Tibial artery (tissue), 4 donors: ENCODE results near the gene KRT15.

Experiments used
- DNase-seq, 2 donors: peaks; one replicate each; pipeline ENCODE4 v3.0.0-alpha.2; 2019
- H3K27ac ChIP-seq, 2 donors: fragments of 200-600 bp; sonication (generic) in 1 of 2; 1 replicate in 1 of 2; 2 replicates in 1 of 2; pipeline ENCODE4 v1.5.1; 2018 to 2019; ENCODE audit warnings: mild to moderate bottlenecking in 1 of 2
- H3K27me3 ChIP-seq, 2 donors: fragments of 200-600 bp; sonication (generic) in 1 of 2; one replicate each; pipeline versions ENCODE4 v1.5.1 to v1.6.0; 2016 to 2019
- H3K36me3 ChIP-seq, 3 donors: fragments of 200-600 bp; sonication (generic) in 2 of 3; one replicate each; pipeline ENCODE4 v1.5.1; 2016 to 2019; ENCODE audit warnings: mild to moderate bottlenecking in 2 of 3
- H3K4me1 ChIP-seq, 4 donors: fragments of 200-600 bp; sonication (generic) in 2 of 4; 1 replicate in 3 of 4; 2 replicates in 1 of 4; pipeline ENCODE4 v1.5.1; 2016 to 2019
- H3K4me3 ChIP-seq, 2 donors: fragments of 200-600 bp; sonication (generic) in 1 of 2; 1 replicate in 1 of 2; 2 replicates in 1 of 2; pipeline ENCODE4 v1.5.1; 2018 to 2019; ENCODE audit warnings: mild to moderate bottlenecking in 2 of 2
- H3K9me3 ChIP-seq, 3 donors: fragments of 200-600 bp; sonication (generic) in 1 of 3; one replicate each; pipeline ENCODE4 v1.5.1; 2016 to 2019
- CTCF ChIP-seq, 2 experiments: fragments of 200-600 bp in 1 of 2; fragments of 450-650 bp in 1 of 2; IDR thresholded peaks; one replicate each; pipeline ENCODE4 v1.5.1; 2017 to 2019; ENCODE audit warnings: antibody characterized with exemption in 2 of 2, mild to moderate bottlenecking in 1 of 2, moderate library complexity in 1 of 2
- intact Hi-C: fragments of 100-400 bp; cut with DNase I; formaldehyde crosslinking; loops from one replicate; pipeline ENCODE4 v1.15.0; 2023; ENCODE audit warnings: low total_unique reads

The KRT15 gene

GRCh38 chr17:41505007-41505808 is 13.5 kb downstream of the KRT15 start, which contains the start of gene KRT13:
Gene KRT13, minus strand, starts transcription at chr17:41505612. Its CDS starts 62 bp downstream, at chr17:41505550.
- TF ChIP-seq CTCF (IDR thresholded peaks at IDR 0.05), result no peak
- no peak within 1 kb of the TSS for H3K27ac ChIP-seq
- H3K27me3 ChIP-seq, result peaks cover 0 to 5% of the 10 kb centered on the region in 2 donors
- H3K4me1 ChIP-seq, result no peaks in the 10 kb centered on the region
- H3K9me3 ChIP-seq, result no peaks in the 10 kb centered on the region
- intact Hi-C loops, result no loop called here
- no peak for DNase-seq
- H3K36me3 ChIP-seq, result no peaks in the 10 kb centered on the region
- H3K4me3 ChIP-seq, result no peak within 1 kb of the TSS

DNA sequence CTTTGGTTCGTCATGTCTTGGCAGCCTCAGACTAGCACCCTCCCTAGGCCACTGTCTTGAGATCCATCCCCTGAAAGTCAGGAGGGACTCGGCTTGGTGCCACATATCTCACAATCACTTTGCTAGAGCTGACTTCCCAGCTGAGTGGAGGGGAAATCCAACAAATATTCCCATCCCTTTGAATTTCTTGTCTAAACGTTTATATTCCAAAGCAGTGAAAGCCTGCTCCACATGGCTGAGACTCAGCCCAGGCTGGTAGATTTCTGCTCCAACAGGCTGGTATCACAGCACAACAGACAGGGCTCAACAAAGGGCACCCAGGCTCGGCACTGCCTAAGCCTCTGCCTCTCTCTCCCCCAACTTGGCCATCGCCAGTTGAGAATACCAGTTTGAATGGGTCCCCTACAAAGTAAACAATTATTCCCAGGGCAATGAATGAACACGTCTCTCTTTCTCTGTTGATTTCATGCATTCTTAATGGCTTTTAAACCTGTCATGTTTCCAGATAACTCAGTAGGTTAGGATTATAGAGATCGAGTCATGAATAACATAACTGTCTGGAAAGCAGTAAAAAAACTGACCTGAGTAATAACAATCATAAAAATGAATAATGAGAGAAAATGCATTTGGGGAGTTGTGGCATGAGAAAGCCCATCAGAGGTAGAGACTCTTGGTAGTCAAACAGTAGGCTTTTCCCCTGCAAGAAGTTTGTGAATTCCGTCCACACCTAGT is 14.3 kb downstream of the KRT15 start:
- Histone ChIP-seq H3K4me1 (no peaks in the 10 kb centered on the region), H3K4me3 (no peak overlapping the region), H3K9me3 (no peaks in the 10 kb centered on the region), H3K36me3 (no peaks in the 10 kb centered on the region), H3K27me3 (peaks cover 0 to 9% of the 10 kb centered on the region in 2 donors), H3K27ac (no peak overlapping the region)
- no peak for DNase-seq
- intact Hi-C loops, result no loop called here
- TF ChIP-seq CTCF (IDR thresholded peaks at IDR 0.05), result no peak

- intact Hi-C loops, result no loop called here
- H3K9me3 ChIP-seq, result no peaks in the 10 kb centered on the region
- H3K4me1 ChIP-seq, result no peaks in the 10 kb centered on the region
- DNase-seq, result no peak
- no peak for TF ChIP-seq CTCF (IDR thresholded peaks at IDR 0.05)
- no peaks in the 10 kb centered on the region for H3K36me3 ChIP-seq
- peaks cover 0 to 14% of the 10 kb centered on the region in 2 donors for H3K27me3 ChIP-seq
- H3K4me3 ChIP-seq, result no peak overlapping the region
- H3K27ac ChIP-seq, result no peak overlapping the region
Measured at GRCh38 chr17:41503202-41503601, 15.5 kb downstream of the KRT15 start.

DNA sequence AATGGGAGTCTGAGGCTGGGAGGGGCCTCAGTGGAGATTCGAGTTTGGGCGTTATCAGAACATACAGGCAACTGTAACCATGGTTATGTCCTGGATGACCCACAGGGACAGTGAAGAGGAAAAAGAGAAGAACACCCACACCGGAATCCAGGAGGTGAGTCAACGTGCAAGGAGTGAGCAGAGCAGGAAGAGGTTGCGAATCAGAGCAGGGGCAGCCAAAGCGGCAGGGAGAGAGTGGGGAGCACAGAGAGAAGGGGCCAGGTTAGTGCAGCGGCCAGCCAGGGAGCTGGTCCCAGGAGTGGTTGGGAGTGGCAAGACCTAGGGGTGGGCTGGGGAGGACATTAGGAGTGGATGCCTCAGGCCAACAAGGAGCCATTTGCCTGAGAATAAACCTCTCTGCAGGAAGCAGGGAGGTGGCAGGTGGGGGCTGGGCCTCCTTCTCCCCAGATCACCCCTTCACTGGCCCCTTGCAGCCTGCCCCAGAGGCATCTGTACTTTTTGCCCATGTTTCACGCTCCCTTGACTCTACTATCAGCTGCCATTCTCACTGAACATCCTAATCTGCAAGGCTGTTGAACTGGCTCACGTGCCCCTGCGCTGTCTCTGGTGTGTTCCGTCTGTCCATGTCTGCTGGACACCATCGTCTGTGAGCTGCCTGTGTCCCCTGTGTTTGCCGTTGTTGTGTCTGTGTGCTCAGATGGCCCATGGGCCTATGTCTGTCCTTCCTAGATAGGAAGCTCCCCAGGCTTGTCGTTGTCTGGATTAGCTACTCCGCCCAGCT is 18.4 kb downstream of the KRT15 start:
- no peak for TF ChIP-seq CTCF (IDR thresholded peaks at IDR 0.05)
- H3K27ac ChIP-seq, result no peak overlapping the region
- H3K36me3 ChIP-seq, result no peaks in the 10 kb centered on the region
- DNase-seq, result no peak
- H3K27me3 ChIP-seq, result peaks cover 0 to 21% of the 10 kb centered on the region in 2 donors
- no peaks in the 10 kb centered on the region for H3K9me3 ChIP-seq
- H3K4me1 ChIP-seq, result no peaks in the 10 kb centered on the region
- H3K4me3 ChIP-seq, result no peak overlapping the region
- intact Hi-C loops, result no loop called here

DNA sequence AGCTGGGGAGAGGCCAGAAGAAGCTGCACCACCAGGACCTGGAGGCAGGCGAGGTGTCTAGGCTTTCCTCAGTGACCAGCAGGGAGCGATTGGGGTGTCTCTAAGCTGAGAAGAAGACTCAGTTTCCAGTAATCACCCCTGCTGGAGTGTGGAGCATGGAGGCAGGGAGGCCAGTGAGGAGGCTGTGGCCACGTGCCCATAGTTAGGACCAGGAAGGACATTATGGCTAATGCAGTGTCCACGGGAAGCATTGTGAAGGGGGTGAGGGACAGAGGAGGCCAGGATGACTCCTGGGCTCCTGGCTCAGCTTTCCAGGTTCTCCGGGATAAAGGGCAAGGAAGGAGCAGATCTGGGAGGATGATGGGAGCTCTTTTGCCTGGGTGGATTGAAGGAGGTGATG is 19.0 kb downstream of the KRT15 start:
- no peaks in the 10 kb centered on the region for H3K36me3 ChIP-seq
- no peaks in the 10 kb centered on the region for H3K9me3 ChIP-seq
- peaks cover 0 to 21% of the 10 kb centered on the region in 2 donors for H3K27me3 ChIP-seq
- no peak overlapping the region for H3K4me3 ChIP-seq
- no peak for TF ChIP-seq CTCF (IDR thresholded peaks at IDR 0.05)
- intact Hi-C loops, result no loop called here
- H3K4me1 ChIP-seq, result no peaks in the 10 kb centered on the region
- no peak overlapping the region for H3K27ac ChIP-seq
- DNase-seq, result no peak
